Psoas muscle (tissue), 8 donors: Measurements from ENCODE around the gene CCDC154. TPM values are rescaled to one million over a fixed set of nuclear protein-coding genes. Genes with fewer than 3 reads are reported as not detected.

Source experiments
- ATAC-seq, 4 donors: fragments of 200-7000 bp; cut with Tn5 transposase; one replicate each; pipeline ENCODE4 v1.9.1; 2020; ENCODE audit warnings: moderate library complexity in 3 of 4, mild to moderate bottlenecking in 2 of 4
- DNase-seq, 2 donors: peaks; one replicate each; pipeline ENCODE4 v3.0.0-alpha.2; 2020
- H3K27ac ChIP-seq: fragments of 200-600 bp; one replicate; pipeline ENCODE4 v1.8.0; 2022
- H3K27me3 ChIP-seq, 3 donors: fragments of 200-600 bp in 1 of 3; one replicate each; pipeline versions ENCODE4 v1.6.1 to v1.8.0; 2013 to 2022; ENCODE audit warnings: low read length in 2 of 3, mild to moderate bottlenecking in 2 of 3, moderate library complexity in 1 of 3; ENCODE audit not compliant: insufficient read depth in 3 of 3
- H3K36me3 ChIP-seq, 2 donors: fragments of 200-600 bp in 1 of 2; one replicate each; pipeline versions ENCODE4 v1.6.1 to v1.8.0; 2013 to 2022; ENCODE audit warnings: low read depth in 1 of 2, mild to moderate bottlenecking in 1 of 2, moderate library complexity in 1 of 2; ENCODE audit not compliant: insufficient read depth in 1 of 2
- H3K4me1 ChIP-seq: fragments of 200-600 bp; one replicate; pipeline ENCODE4 v1.8.0; 2022
- H3K4me3 ChIP-seq: fragments of 200-600 bp; one replicate; pipeline ENCODE4 v1.8.0; 2022; ENCODE audit warnings: mild to moderate bottlenecking
- H3K9me3 ChIP-seq: fragments of 200-600 bp; one replicate; pipeline ENCODE4 v1.8.0; 2022
- CTCF ChIP-seq: fragments of 200-600 bp; IDR thresholded peaks from one replicate; pipeline ENCODE4 v1.8.0; 2022; ENCODE audit warnings: antibody characterized with exemption
- WGBS, 3 donors: extraction: QIAGEN DNeasy Blood & Tissue Kit; methylation state at CpG; one replicate each; pipeline versions ENCODE4 v1.1.6 to v1.1.7; 2013; 5-methylcytosine and 5-hydroxymethylcytosine counted together
- intact Hi-C, 2 donors: fragments of 100-400 bp; cut with DNase I; formaldehyde crosslinking; loops; one replicate each; pipeline versions ENCODE4 v1.11.0 to v1.14.2; 2022
- polyA plus RNA-seq, 3 donors: library from polyadenylated mRNA; stranded (reverse); fragments of 200-250 nt; gene quantifications; one replicate each; pipeline ENCODE4 v1.2.3, GENCODE V29; 2013
- total RNA-seq, 4 donors: library from RNA; stranded (reverse); fragmentation: NEBNext Ultra II Directional in 2 of 4; extraction: Animal tissue kit (Norgen Biotek cat#: 25700) in 2 of 4; gene quantifications; one replicate each; pipeline versions ENCODE4 v1.2.1 to v1.2.4, GENCODE V29; 2021 to 2023
- donor health status: healthy with polysubstance abuse.
- donor health status: DM: no; HTN: no; CAD: no; lungs with moderate emphysema.
- donor health status: Bipolar disorder and iron deficiency.
- donor health status: healthy.
- donor health status: DM: yes; HTN: yes; CAD: no.
- donor health status: DM: no; HTN: no; CAD: no.
- donor health status: DM: no; HTN: no; CAD: no.
- donor health status: DM: yes; HTN: yes; CAD: no.

CCDC154 gene
- total and polyA plus RNA-seq, 7 donors = 0.21 to 1.5 (median 0.40) TPM; not detected in 1

GRCh38 chr16:1454561-1454960 lies 10.2 kb upstream of the CCDC154 start:
- Histone ChIP-seq H3K4me3 (no peak overlapping the region), H3K27me3 (no peaks in the 10 kb centered on the region), H3K4me1 (no peaks in the 10 kb centered on the region), H3K36me3 (peaks cover 2 to 93% of the 10 kb centered on the region in 2 donors), H3K9me3 (no peaks in the 10 kb centered on the region), H3K27ac (no peak overlapping the region)
- no peak for ATAC-seq
- intact Hi-C loops = no loop called here
- DNase-seq = no peak
- no peak for TF ChIP-seq CTCF
- WGBS, 3 donors = 90 to 92% (median 92%) methylated on average over 14 to 17 of the region's 17 CpGs

- no peaks in the 10 kb centered on the region for H3K27me3 ChIP-seq
- no peak for DNase-seq
- H3K4me3 ChIP-seq = no peak overlapping the region
- no peak for TF ChIP-seq CTCF
- intact Hi-C loops = no loop called here
- peaks cover 2 to 99% of the 10 kb centered on the region in 2 donors for H3K36me3 ChIP-seq
- WGBS, 3 donors = 93 to 95% (median 94%) methylated on average over 17 to 19 of the region's 19 CpGs
- no peak for ATAC-seq
- no peak overlapping the region for H3K27ac ChIP-seq
- no peaks in the 10 kb centered on the region for H3K4me1 ChIP-seq
- H3K9me3 ChIP-seq = no peaks in the 10 kb centered on the region
These were observed 9.0 kb upstream of the CCDC154 start for GRCh38 chr16:1453316-1453715.

- no peak for DNase-seq
- Histone ChIP-seq H3K27me3 (no peaks in the 10 kb centered on the region), H3K9me3 (no peaks in the 10 kb centered on the region), H3K27ac (no peak overlapping the region), H3K4me1 (no peaks in the 10 kb centered on the region), H3K4me3 (no peak overlapping the region), H3K36me3 (peaks cover 2 to 99% of the 10 kb centered on the region in 2 donors)
- 93 to 95% (median 94%) methylated on average over 20 of the region's 20 CpGs for WGBS, 3 donors
- intact Hi-C loops = no loop called here
- no peak for ATAC-seq
- TF ChIP-seq CTCF = no peak
These were observed 8.2 kb upstream of the CCDC154 start for GRCh38 chr16:1452530-1452929.

GRCh38 chr16:1451702-1452392 lies 7.5 kb upstream of the CCDC154 start:
- Histone ChIP-seq H3K4me3 (no peak overlapping the region), H3K9me3 (no peaks in the 10 kb centered on the region), H3K36me3 (peaks cover 2 to 97% of the 10 kb centered on the region in 2 donors), H3K27me3 (no peaks in the 10 kb centered on the region), H3K27ac (no peak overlapping the region), H3K4me1 (no peaks in the 10 kb centered on the region)
- no peak for ATAC-seq
- intact Hi-C loops = no loop called here
- no peak for DNase-seq
- no peak for TF ChIP-seq CTCF
- 90 to 95% (median 94%) methylated on average over 33 to 34 of the region's 34 CpGs for WGBS, 3 donors

GRCh38 chr16:1450841-1451240 lies 6.5 kb upstream of the CCDC154 start:
- TF ChIP-seq CTCF = no peak
- no peaks in the 10 kb centered on the region for H3K4me1 ChIP-seq
- H3K27ac ChIP-seq = no peak overlapping the region
- no peak for ATAC-seq
- intact Hi-C loops = no loop called here
- no peak for DNase-seq
- WGBS, 3 donors = 96 to 98% (median 98%) methylated on average over 21 of the region's 21 CpGs
- H3K4me3 ChIP-seq = no peak overlapping the region
- no peaks in the 10 kb centered on the region for H3K27me3 ChIP-seq
- peaks cover 2 to 97% of the 10 kb centered on the region in 2 donors for H3K36me3 ChIP-seq
- H3K9me3 ChIP-seq = no peaks in the 10 kb centered on the region
